Measurements from ENCODE around the gene NXN.

The NXN gene

GRCh38 chr17:901964-902363, 77.6 kb downstream of the NXN start:
- ChIA-PET CTCF (no interaction called here), POLR2A (no interaction called here)
- TF ChIP-seq CTCF (IDR thresholded peaks at IDR 0.05; ENCODE audit: control extremely low read depth, extremely low read depth, low read depth, missing control alignments) = no peak
- DNase-seq (ENCODE audit: extremely low spot score) = no peak

GRCh38 chr17:901191-901950, 78.2 kb downstream of the NXN start:
- ChIA-PET POLR2A (no interaction called here), CTCF (no interaction called here)

GRCh38 chr17:900336-900934, 79.1 kb downstream of the NXN start:
- ChIA-PET CTCF (no interaction called here), POLR2A (no interaction called here)
- DNase-seq (ENCODE audit: extremely low spot score) = no peak
- no peak for TF ChIP-seq CTCF (IDR thresholded peaks at IDR 0.05; ENCODE audit: control extremely low read depth, extremely low read depth, low read depth, missing control alignments)

More at GRCh38 chr17:901191-901950, 78.2 kb downstream of the NXN start:
- no peak for TF ChIP-seq CTCF (IDR thresholded peaks at IDR 0.05; ENCODE audit: control extremely low read depth, extremely low read depth, low read depth, missing control alignments)
- no peak for DNase-seq (ENCODE audit: extremely low spot score)

GRCh38 chr17:897970-898619, 81.5 kb downstream of the NXN start:
- POLR2A ChIA-PET = no interaction called here
- CTCF ChIA-PET = no interaction called here
- no peak for DNase-seq (ENCODE audit: extremely low spot score)
- TF ChIP-seq CTCF (IDR thresholded peaks at IDR 0.05; ENCODE audit: control extremely low read depth, extremely low read depth, low read depth, missing control alignments) = no peak

GRCh38 chr17:896953-897661, 82.5 kb downstream of the NXN start:
- CTCF ChIA-PET = no interaction called here
- no peak for TF ChIP-seq CTCF (IDR thresholded peaks at IDR 0.05; ENCODE audit: control extremely low read depth, extremely low read depth, low read depth, missing control alignments)
- DNase-seq (ENCODE audit: extremely low spot score) = no peak
- POLR2A ChIA-PET = no interaction called here

GRCh38 chr17:896454-896853, 83.1 kb downstream of the NXN start:
- DNase-seq (ENCODE audit: extremely low spot score) = no peak
- ChIA-PET CTCF (no interaction called here), POLR2A (no interaction called here)
- no peak for TF ChIP-seq CTCF (IDR thresholded peaks at IDR 0.05; ENCODE audit: control extremely low read depth, extremely low read depth, low read depth, missing control alignments)
